Daoy (cell line): Measurements from ENCODE around the gene DEFB128. TPM values are rescaled to one million over a fixed set of nuclear protein-coding genes. Genes with fewer than 3 reads are reported as not detected.
"Not testable (repeated sequence)": the region's sequence is repeated elsewhere in the genome, so short reads cannot be mapped to it uniquely, and the experiment has no call there.

Experiments
- DNase-seq: peaks from one replicate; pipeline ENCODE4 v3.0.0-alpha.2; 2015; ENCODE audit warnings: low read depth
- total RNA-seq: library from RNA; depleted of rRNA; stranded (reverse); fragments of >200 nt; shearing (Covaris generic); gene quantifications from 2 replicates; pipeline ENCODE4 v1.2.3, GENCODE V29; 2014; rRNA removed

DEFB128 gene
- not detected in 2 replicates for total RNA-seq

GRCh38 chr20:189611-190010 is at the start of gene DEFB128:
Gene DEFB128, minus strand, starts transcription at chr20:189711. Its CDS starts 88 bp downstream, at chr20:189623.
- no peak for DNase-seq

GRCh38 chr20:237929-238328 is 48.4 kb upstream of the DEFB128 start:
- no peak for DNase-seq

GRCh38 chr20:237489-237888 is 48.0 kb upstream of the DEFB128 start:
- peak; percentile 7 for DNase-seq

GRCh38 chr20:235891-236290 is 46.4 kb upstream of the DEFB128 start:
- DNase-seq = no peak

- DNase-seq = no peak
Measured at GRCh38 chr20:227439-228105, 38.1 kb upstream of the DEFB128 start.

GRCh38 chr20:226958-227357 is 37.4 kb upstream of the DEFB128 start, which contains the start of gene DEFB129:
Gene DEFB129, plus strand, starts transcription at chr20:227258. Its CDS starts 31 bp downstream, at chr20:227289.
- DNase-seq = no peak

- not testable (repeated sequence) for DNase-seq
Measured at GRCh38 chr20:225879-226278, 36.4 kb upstream of the DEFB128 start.

- DNase-seq = no peak
Measured at GRCh38 chr20:221258-221830, 31.8 kb upstream of the DEFB128 start.

- DNase-seq = peak; percentile 14
Measured at GRCh38 chr20:219290-220115, 30.0 kb upstream of the DEFB128 start.

GRCh38 chr20:217266-217665 is 27.8 kb upstream of the DEFB128 start:
- DNase-seq = no peak

GRCh38 chr20:215796-216195 is 26.3 kb upstream of the DEFB128 start:
- DNase-seq = no peak

GRCh38 chr20:214383-214782 is 24.9 kb upstream of the DEFB128 start:
- no peak for DNase-seq

- no peak for DNase-seq
Measured at GRCh38 chr20:210809-211502, 21.4 kb upstream of the DEFB128 start.

- peak; percentile 36 for DNase-seq
Measured at GRCh38 chr20:208942-209566, 19.5 kb upstream of the DEFB128 start.

- not testable (repeated sequence) for DNase-seq
Measured at GRCh38 chr20:203630-204029, 14.1 kb upstream of the DEFB128 start.

GRCh38 chr20:199996-200395 is 10.5 kb upstream of the DEFB128 start:
- peak; percentile 11 for DNase-seq

GRCh38 chr20:198225-198624 is 8.7 kb upstream of the DEFB128 start:
- no peak for DNase-seq

GRCh38 chr20:187733-188132 is 1.8 kb downstream of the DEFB128 start:
- DNase-seq = no peak

GRCh38 chr20:184288-184687 is 5.2 kb downstream of the DEFB128 start:
- DNase-seq = no peak

GRCh38 chr20:168876-169275 is 20.6 kb downstream of the DEFB128 start:
- no peak for DNase-seq

GRCh38 chr20:164618-165017 is 24.9 kb downstream of the DEFB128 start:
- DNase-seq = no peak

- no peak for DNase-seq
Measured at GRCh38 chr20:157154-157553, 32.4 kb downstream of the DEFB128 start, which contains the start of gene DEFB127. Gene DEFB127, plus strand, starts transcription at chr20:157454. Its CDS starts 91 bp downstream, at chr20:157545.
